GM18502 (cell line): ENCODE measurements around the gene ARFIP2.
"Not testable (repeated sequence)": the region's sequence is repeated elsewhere in the genome, so short reads cannot be mapped to it uniquely, and the experiment has no call there.

Source experiments
- ATAC-seq: cut with Tn5 transposase; IDR thresholded peaks from one replicate; pipeline ENCODE4 v1.9.1; 2021; ENCODE audit warnings: mild to moderate bottlenecking; ENCODE audit not compliant: unreplicated experiment, poor library complexity

Gene ARFIP2

GRCh38 chr11:6481012-6481923, at the start of gene ARFIP2, which contains the start of gene TIMM10B:
Gene ARFIP2 (minus strand): TSS chr11:6481331. CDS start chr11:6480421, 910 bp downstream.
Gene TIMM10B (plus strand): TSS chr11:6481501. CDS start chr11:6481517, 16 bp downstream.
- ATAC-seq, result peak; percentile 99

GRCh38 chr11:6530848-6531247, 49.7 kb upstream of the ARFIP2 start:
- no peak for ATAC-seq

- no peak for ATAC-seq
Measured at GRCh38 chr11:6529266-6529665, 48.1 kb upstream of the ARFIP2 start.

- ATAC-seq, result peak; percentile 64
Measured at GRCh38 chr11:6526411-6527135, 45.4 kb upstream of the ARFIP2 start.

- ATAC-seq, result no peak
Measured at GRCh38 chr11:6523253-6523652, 42.1 kb upstream of the ARFIP2 start.

- ATAC-seq, result not testable (repeated sequence)
Measured at GRCh38 chr11:6521946-6522345, 40.8 kb upstream of the ARFIP2 start.

- no peak for ATAC-seq
Measured at GRCh38 chr11:6520265-6520664, 39.1 kb upstream of the ARFIP2 start.

GRCh38 chr11:6516865-6517264, 35.7 kb upstream of the ARFIP2 start:
- ATAC-seq, result no peak

- no peak for ATAC-seq
Measured at GRCh38 chr11:6505577-6506240, 24.6 kb upstream of the ARFIP2 start.

GRCh38 chr11:6504166-6504565, 23.0 kb upstream of the ARFIP2 start:
- no peak for ATAC-seq

- ATAC-seq, result no peak
Measured at GRCh38 chr11:6502382-6502781, 21.3 kb upstream of the ARFIP2 start.

- ATAC-seq, result no peak
Measured at GRCh38 chr11:6498544-6498943, 17.4 kb upstream of the ARFIP2 start.

- ATAC-seq, result no peak
Measured at GRCh38 chr11:6498121-6498520, 17.0 kb upstream of the ARFIP2 start.

GRCh38 chr11:6497069-6497839, 16.1 kb upstream of the ARFIP2 start, which contains the start of gene DNHD1:
Gene DNHD1 (plus strand): TSS chr11:6497280. CDS start chr11:6498216, 936 bp downstream.
- no peak for ATAC-seq

- no peak for ATAC-seq
Measured at GRCh38 chr11:6489306-6489705, 8.2 kb upstream of the ARFIP2 start.

- ATAC-seq, result no peak
Measured at GRCh38 chr11:6488821-6489220, 7.7 kb upstream of the ARFIP2 start.

- ATAC-seq, result no peak
Measured at GRCh38 chr11:6488342-6488741, 7.2 kb upstream of the ARFIP2 start.

GRCh38 chr11:6486938-6487337, 5.8 kb upstream of the ARFIP2 start:
- no peak for ATAC-seq

GRCh38 chr11:6486256-6486655, 5.1 kb upstream of the ARFIP2 start:
- ATAC-seq, result no peak

GRCh38 chr11:6485661-6486060, 4.5 kb upstream of the ARFIP2 start:
- ATAC-seq, result no peak
